Germinal center (tissue), 1 donor: Measurements from ENCODE around the gene CST9.
"Not testable (repeated sequence)": the region's sequence is repeated elsewhere in the genome, so short reads cannot be mapped to it uniquely, and the experiment has no call there.

Experiments used
- DNase-seq: peaks from one replicate; pipeline ENCODE4 v3.0.0; 2012; ENCODE audit warnings: mixed read lengths, low spot score

CST9 gene

DNA sequence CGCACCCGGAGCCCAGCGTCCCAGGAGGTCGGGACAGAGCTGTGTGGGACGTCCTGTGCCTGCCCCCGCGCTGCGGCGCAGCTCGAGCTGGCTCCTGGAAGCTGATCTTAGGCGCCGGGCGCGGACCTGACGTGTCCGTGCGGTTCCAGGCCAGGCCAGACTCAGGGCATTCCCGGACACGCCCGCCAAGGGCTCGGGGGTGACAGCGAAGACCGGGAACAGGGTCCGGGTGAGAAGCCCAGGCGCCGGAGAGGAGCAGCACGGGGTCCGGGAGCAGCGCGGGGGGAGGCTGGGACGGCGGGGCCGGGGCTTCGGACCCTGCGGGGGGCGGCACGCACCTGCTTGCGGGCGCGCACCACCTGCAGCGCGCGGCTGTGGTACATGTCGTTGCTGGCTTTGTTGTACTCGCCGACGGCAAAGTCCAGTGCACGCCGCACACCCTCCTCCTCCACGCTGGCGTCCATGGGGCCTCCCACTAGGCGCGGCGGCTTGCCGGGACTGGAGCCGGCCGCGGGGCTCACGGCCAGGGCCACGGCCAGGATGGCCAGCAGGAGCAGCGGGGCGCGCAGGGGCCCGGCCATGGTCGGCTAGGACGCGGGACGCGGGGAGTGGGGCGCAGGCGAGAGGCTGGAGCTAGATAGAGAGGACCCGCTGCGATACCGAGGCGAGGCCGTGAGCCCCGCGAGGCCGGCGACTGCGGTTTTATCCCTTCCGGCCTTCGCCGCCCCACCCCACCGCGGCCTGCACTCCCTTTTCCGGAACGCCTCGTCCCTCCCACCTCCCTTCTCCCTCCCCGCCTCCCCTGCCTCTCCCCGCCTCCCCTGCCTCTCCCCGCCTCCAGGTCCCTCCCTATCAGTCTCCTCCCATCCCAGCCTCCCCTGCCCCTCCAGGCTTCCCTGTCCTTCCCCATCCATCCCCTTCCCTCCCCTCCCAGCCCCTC lies 31.8 kb upstream of the CST9 start, which contains the start of gene CST3:
TSS of gene CST3 (minus strand) at position 674 of the 940 bp plus-strand sequence. CDS start at position 581, 93 bp downstream.
- DNase-seq, result peak; percentile 14

DNA sequence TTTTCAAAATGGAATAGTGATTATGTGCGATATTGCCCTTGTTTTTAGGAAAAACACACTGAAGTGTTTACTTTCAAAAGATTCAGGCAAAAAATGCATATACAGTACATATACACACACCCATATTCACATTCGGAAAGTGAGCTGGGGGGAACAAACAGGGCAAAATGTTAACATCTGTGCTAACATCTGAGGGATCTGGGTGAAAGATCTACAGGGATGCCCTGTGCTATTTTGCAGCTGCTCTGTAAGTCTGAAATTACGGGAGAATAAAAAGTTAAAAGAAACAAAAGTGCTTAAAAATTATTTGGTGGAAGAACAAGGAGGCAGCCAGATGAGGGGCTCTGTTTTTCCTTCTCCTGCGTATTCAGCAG lies 31.2 kb upstream of the CST9 start:
- DNase-seq, result no peak

- no peak for DNase-seq
Measured at GRCh38 chr20:23636182-23636907, 30.6 kb upstream of the CST9 start.

- not testable (repeated sequence) for DNase-seq
Measured at GRCh38 chr20:23635768-23636090, 30.0 kb upstream of the CST9 start.

- DNase-seq, result no peak
Measured at GRCh38 chr20:23634985-23635767, 29.5 kb upstream of the CST9 start.

DNA sequence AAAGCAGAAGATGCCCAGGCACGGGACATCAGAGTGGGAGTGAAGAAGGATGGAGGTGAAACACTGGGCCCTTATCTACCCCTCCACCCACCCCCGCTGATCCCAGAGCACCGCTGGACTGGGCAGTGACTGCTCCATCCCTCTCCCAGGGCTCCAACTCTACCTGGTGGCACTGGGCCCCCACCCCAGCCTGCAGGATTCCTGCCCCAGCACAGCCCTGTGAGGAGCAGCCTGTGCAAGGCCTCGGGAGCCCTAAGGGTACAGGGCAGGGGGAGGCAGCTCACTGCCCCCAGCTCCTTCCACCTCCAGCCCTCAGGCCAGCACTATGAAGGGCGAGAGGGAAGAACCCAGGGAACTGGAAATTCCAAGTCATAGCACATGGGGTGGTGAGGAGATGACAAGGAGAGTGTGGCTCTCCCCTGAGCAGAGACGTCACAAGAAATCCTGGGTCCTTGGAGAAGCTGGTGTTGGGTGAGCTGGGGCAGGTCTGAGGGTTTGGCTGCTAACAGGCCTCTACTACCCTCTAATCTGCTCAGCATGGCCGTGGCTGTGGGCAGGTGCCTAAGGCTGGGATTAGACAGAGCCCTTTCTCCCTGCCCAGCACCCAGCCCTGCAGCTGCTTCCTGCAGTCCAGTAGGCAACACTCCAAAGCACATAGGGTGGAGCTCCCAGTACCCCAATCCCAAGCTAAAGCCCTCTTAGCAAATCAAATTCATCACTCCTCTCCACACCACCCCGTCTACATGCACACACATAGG lies 28.5 kb upstream of the CST9 start:
- DNase-seq, result no peak

DNA sequence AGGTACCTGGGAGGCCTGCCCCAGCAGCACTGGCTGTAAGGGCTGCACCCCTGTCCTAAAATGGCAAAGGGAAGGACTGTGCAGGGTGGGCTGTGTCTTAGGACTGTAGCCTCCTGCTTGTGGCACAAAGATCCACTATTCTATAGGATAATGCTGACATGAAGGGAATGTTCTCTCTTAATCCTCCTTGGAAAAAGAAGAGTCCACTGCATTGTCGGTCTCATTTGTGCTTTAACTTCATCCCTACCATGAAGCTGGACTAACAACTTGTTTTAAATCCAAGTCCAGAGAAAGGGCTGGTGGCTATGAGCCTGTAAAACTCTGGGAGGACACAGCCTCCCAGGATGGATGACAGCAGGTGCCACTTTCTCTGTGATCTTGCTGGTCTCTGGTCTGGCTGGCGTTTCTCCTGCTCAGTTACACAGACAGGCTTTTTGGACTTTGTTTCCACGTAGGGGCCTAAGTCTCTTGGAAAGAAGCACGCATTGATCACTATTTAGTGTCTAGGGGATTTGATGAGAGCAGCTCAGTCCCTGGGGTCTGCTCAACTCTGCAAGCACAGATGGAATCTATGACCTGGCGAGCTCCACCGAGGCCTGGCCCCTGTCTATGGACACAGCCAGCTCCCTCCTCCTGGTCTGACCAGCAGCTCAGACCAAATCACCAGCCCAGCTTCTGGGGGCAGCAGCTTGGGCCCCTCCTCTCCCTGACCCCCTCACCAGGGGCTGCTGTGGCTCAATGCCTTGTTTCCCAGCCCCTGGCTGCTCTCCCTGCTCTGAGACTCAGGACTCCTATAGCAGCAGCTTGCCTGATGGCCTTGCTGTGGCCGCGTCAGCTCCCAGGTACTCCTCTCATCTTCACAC lies 27.2 kb upstream of the CST9 start:
- no peak for DNase-seq

DNA sequence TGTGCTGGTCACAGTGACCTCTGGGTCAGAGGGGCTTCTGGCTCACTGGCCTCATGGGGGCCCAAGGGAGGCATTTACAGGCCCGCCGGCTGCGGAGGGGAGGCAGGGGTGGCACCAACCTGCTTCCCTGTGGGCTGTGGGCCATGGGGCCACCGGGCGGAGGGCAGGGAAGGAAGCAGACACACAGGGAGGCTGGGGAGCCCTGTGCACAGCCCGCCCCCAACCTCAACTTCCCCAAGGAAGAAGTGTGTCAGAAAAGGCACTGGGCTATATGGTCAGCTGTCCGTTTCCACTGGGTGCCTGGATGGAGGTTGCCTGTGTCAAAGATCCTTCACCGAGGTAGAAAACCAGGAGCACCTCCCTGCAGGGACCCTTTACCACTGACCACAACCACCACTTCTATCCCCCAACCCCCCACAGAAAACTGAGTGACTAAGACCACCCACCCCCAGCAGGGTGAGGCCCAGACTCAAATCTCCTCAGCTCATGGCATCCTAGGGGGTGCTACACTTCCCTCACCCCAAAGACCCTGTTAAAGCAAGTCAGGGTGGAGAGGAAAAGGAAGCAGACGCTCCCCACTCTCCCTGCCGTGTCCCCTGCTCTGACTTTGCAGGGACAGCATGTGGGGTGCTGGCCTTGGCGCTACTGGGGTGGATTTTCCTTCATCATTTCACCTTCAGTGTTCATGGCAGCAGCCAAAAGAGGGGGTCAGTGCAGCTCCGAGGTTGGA lies 26.4 kb upstream of the CST9 start:
- DNase-seq, result no peak

DNA sequence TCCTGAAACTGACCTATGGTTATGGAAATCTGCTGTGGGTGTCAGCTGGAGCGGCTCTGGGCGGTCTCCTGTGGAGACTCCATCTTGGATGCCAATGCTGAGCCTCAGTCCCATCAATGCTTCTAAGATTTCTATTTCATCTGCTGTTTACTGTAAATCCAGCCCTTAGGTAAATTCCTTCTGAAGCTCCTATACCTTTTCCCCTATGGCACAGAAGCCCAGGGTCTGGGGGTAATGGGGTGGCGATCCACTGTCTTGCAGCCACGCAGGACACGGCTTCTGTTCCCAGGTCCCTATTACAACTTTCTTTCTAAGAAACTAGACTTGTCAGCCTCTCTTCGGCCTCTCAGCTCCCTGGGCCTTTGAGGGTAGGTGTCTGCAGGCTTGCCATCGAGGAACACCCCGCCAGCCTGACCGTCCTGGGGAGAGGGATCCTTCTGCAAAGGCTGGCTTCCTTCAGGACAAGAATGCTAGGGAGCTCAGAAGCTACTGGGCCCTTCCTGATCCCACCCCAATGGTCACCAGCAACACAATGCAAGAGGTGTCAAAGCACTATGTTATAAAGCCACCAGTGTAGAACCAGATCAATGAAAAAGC lies 25.6 kb upstream of the CST9 start:
- no peak for DNase-seq

DNA sequence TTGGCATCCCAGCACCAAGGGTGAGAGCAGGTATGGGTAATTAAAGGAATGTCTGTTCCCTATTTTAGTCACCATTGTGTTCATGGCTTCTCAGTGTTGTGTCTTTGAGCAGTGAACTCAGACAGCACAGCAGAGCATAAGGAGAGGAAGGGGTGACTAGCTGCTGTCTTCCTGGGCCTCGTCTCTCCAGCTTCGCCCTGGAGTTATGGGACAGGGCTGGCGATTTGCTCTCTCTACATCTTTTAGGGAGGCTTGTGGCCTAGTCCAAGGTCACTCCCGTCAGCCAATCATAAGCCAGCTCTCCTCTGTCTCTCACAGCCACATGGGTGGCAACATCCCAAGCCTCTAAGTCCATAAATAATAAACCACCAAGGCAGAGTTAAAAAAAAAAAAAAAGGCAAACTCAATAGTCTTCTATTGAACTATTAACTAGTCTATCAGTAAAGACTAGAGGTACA lies 24.7 kb upstream of the CST9 start:
- DNase-seq, result no peak

GRCh38 chr20:23629542-23630391 lies 24.1 kb upstream of the CST9 start:
- no peak for DNase-seq

GRCh38 chr20:23629017-23629541 lies 23.4 kb upstream of the CST9 start:
- no peak for DNase-seq

DNA sequence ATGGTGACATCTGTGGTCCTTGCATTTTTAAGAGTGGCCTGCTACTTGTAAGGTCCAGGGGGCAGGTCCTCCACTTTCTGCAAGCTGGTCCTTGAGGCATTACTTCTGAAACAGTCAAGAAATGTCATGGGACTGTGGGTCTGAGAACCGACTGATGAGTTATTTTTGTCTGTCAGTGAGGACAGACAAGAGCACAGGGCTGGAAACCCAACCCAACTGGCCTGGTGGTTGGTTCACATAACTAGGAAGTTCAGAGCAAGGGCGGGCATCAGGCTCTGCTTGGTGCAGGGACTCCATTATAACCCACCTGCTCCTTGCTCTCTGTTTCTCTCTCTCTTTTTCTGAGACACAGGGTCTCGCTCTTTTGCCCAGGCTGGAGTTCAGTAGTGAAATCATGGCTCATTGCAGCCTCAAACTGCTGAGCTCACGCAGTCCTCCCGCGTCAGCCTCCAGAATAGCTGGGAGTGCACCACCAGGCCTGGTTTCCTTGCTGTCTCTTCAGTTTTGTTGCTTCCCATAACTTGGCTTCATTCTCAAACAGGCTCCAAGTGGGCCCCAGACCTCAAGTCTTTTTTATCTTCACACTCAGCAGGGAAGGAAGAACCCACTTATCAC lies 22.8 kb upstream of the CST9 start:
- DNase-seq, result no peak

DNA sequence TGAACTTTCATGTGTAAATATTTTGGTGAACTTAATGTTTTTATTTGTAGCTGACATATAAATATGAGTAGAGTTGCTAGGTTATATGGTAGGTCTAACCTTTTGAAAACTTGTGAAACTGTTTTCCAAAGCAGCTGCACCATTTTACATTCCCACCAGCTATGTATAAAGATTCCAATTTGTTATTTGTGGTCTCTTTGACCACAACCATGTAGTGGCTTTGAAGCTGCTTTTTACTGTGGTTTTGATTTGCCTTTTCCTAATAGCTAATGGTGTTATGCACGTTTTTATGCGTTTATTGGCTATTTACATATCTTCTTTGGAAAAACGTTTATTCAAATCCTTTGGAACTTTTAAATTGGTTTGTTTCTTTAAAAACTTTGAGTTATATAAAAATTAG lies 21.8 kb upstream of the CST9 start:
- no peak for DNase-seq

GRCh38 chr20:23626040-23626620 lies 20.4 kb upstream of the CST9 start:
- DNase-seq, result no peak

DNA sequence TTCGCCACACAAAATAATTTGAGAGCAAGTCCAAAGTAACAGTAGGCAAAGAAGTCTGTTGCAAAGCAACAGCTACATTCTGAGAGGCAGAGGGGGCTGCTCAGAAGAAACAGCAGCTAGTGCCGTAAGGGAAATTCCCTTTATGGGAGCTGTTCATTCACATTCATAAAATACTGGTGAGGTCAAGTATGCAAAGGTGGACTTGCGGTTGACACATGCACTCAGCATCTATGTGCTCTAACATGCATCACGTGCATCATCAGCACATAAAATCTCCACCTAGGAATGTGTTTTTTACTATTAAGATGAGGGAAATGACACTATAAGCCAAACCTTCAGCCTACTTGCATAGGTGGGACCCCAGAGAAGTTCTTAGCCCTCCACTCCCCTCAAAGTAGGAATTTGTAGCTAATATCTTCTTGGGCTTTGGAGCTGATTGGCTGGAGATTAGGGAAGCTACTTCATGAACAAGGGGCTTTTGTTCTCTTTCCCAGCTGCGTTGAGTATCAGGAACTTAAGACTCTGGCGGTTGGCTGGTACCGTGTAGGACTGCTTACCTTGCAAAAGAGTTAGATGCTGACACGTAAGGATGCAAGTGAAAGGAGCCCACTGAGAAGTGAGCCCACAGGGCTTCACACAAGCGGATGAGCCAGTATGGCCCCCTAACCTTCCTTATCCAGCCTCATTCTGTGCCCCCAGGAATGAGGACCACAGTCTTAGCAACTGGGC lies 19.7 kb upstream of the CST9 start:
- no peak for DNase-seq

DNA sequence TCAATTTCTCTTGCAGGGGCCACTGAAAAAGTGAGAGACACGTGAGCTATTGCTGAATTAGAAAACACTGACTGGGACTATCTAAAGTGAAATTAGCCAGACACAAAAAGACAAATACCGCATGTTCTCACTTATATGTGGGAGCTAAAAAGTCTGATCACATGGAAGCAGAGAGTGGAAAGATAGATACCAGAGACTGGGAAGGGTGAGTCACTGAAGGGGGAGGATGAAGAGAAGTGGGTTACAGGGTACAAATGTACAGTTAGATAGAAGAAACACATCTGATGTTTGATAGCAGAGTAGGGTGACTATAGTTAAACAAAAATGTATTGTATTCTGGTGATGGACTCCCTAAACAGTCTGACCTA lies 18.6 kb upstream of the CST9 start:
- no peak for DNase-seq
